HG02973 (cell line): ENCODE measurements around the gene CARD8.

Experiments used
- ATAC-seq: cut with Tn5 transposase; IDR thresholded peaks from one replicate; pipeline ENCODE4 v1.9.1; 2021; ENCODE audit warnings: moderate library complexity; ENCODE audit not compliant: unreplicated experiment

The CARD8 gene

GRCh38 chr19:48175578-48175977 lies 80.1 kb downstream of the CARD8 start:
- ATAC-seq, result no peak

- ATAC-seq, result no peak
Measured at GRCh38 chr19:48174445-48175030, 81.2 kb downstream of the CARD8 start.

DNA sequence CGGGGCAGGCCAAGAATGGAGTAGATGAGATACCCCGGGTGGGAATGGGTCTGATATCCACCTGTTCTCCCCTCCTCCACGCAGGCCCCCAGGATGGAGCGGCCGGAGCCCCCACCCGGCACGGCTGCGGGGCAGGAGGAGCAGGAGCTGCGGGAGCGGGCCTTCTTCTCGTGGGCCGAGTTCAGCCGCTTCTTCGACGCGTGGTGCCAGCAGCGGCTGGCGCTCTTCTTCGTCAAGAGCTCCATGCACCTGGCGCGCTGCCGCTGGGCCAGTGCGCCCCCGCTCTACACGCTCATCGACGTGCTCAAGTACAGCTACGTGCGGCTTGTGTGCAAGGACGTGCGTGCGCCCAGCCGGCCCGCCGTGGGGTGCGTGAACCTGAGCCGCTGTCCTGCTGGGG lies 84.0 kb downstream of the CARD8 start:
- no peak for ATAC-seq

DNA sequence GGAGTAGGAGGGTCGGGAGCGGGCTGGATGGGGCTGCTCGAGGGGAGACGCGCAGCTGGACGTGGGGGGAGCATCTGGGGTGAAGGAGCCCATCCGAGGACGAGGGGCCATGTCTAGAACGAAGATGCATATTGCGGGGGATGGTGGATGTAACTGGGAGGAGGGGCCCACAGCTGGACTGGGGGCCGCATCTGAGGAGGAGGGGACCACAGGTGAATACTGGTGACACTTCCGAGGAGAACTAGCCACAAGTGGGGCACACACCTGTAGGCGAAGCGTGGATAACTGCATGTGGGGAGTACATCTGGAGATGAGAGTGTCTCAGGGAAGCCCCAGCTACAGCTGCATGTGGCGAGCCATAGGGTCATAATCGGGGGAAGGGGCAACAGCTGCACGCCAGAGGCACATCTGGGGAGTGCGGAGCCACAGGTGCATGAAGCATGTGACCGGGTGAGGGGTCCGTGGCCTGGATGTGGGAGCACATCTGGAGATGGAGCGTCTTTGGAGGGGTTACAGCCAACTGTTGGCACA lies 84.8 kb downstream of the CARD8 start:
- ATAC-seq, result no peak

GRCh38 chr19:48169939-48170803 lies 85.5 kb downstream of the CARD8 start, which contains the start of the genes LIG1 and ZSWIM9:
Gene LIG1, minus strand, starts transcription at chr19:48170344. Its CDS starts 4,778 bp downstream, at chr19:48165566.
Gene ZSWIM9, plus strand, starts transcription at chr19:48170680. Its CDS starts 1,123 bp downstream, at chr19:48171803.
- ATAC-seq, result peak; percentile 66

DNA sequence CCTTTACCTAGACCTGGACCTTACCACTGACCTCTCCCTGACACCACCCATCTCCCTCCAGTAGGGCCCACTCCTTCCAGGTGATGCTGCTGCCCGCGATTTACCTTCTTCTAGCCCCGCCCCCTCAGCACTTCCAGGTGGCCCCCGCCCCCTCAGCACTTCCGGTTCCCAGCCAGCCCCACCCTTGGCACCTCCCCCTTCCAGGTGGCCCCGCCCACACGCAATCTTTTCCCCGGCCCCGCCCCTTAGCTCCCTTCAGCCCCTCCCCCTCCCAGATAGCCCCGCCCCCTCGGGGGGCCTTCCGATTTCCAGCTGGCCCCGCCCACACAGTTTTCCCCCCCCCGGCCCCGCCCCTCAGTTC lies 86.2 kb downstream of the CARD8 start:
- peak; percentile 19 for ATAC-seq

DNA sequence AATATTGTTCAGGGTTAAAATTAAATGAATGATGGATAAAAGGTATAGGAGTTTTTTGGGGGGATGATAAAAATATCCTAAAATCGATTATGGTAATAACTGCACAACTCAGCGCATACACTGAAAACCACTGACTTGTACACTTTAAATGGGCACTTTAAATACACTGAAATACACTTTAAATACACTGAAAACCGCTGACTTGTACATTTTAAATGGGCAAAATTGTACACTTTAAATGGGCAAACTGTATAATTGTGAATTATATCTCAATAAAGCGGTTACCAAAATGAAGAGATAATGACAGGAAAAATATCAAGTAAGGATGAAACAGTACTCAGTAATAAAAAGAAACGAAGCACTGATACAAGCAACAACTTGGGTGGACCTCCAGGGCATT lies 87.0 kb downstream of the CARD8 start:
- ATAC-seq, result no peak

DNA sequence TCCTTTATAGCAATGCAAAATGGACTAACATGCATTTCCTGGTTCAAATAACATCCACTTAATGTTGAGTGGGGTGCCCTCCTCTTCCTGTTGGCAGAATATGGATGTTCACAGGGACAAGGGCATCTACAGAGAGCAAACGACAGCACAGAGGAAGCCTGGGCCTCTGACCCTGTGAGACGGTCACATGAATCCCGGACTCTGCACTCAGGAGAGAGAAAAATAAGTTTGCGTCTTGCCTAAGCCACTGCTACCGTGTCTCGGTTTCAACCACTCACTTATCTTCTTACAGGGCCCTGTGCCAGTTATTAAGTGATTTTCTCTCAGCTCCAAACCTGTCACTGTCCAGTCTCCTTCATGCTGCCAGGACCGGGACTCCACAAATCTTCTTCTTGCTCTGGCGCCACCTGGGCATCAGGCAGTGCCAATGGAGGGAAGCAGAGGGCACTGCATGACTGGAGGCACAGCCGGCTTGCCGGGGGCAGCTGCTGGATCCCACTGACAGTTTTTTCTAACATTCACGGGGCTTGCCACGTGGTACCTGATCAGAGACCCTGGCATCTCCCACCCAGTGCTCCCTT lies 97.4 kb downstream of the CARD8 start:
- no peak for ATAC-seq
